HEK293T (cell line): ENCODE data around the gene DNASE1L1.

Source experiments
- ARNT ChIP-seq: fragments of 450-650 bp; IDR thresholded peaks from 2 replicates; pipeline ENCODE4 v1.6.1; 2017; ENCODE audit warnings: mild to moderate bottlenecking
- BHLHE40 ChIP-seq: fragments of 450-650 bp; IDR thresholded peaks from 2 replicates; pipeline ENCODE4 v1.6.1; 2016; ENCODE audit warnings: mild to moderate bottlenecking, moderate library complexity, borderline replicate concordance
- CTBP1 ChIP-seq: fragments of 450-650 bp; IDR thresholded peaks from 2 replicates; pipeline ENCODE4 v1.6.1; 2016; ENCODE audit warnings: borderline replicate concordance
- ELF4 ChIP-seq: fragments of 450-650 bp; IDR thresholded peaks from 2 replicates; pipeline ENCODE4 v1.6.1; 2017; ENCODE audit warnings: antibody characterized with exemption
- FOXA1 ChIP-seq: fragments of 450-650 bp; IDR thresholded peaks from 2 replicates; pipeline ENCODE4 v1.6.1; 2016; ENCODE audit warnings: mild to moderate bottlenecking
- FOXM1 ChIP-seq: fragments of 450-650 bp; IDR thresholded peaks from 2 replicates; pipeline ENCODE4 v1.6.1; 2017; ENCODE audit warnings: mild to moderate bottlenecking, borderline replicate concordance
- HDGF ChIP-seq: fragments of 450-650 bp; IDR thresholded peaks from 2 replicates; pipeline ENCODE4 v1.6.1; 2017; ENCODE audit warnings: antibody characterized with exemption, borderline replicate concordance
- L3MBTL2 ChIP-seq: fragments of 450-650 bp; conservative IDR thresholded peaks from 2 replicates; pipeline ENCODE4 v1.6.1; 2016; ENCODE audit warnings: mild to moderate bottlenecking
- NFRKB ChIP-seq: fragments of 450-650 bp; IDR thresholded peaks from 2 replicates; pipeline ENCODE4 v1.6.1; 2016; ENCODE audit warnings: mild to moderate bottlenecking, moderate library complexity
- PKNOX1 ChIP-seq: fragments of 450-650 bp; IDR thresholded peaks from 2 replicates; pipeline ENCODE4 v1.6.1; 2016
- SP1 ChIP-seq: fragments of 450-650 bp; IDR thresholded peaks from 2 replicates; pipeline ENCODE4 v1.6.1; 2017
- SUZ12 ChIP-seq: fragments of 450-650 bp; IDR thresholded peaks from 2 replicates; pipeline ENCODE4 v1.6.1; 2016; ENCODE audit warnings: mild to moderate bottlenecking
- TARDBP ChIP-seq: fragments of 450-650 bp; IDR thresholded peaks from 2 replicates; pipeline ENCODE4 v1.6.1; 2016

- TF ChIP-seq BHLHE40 (no peak), ARNT (no peak), FOXM1 (no peak), SP1 (no peak), ELF4 (no peak), NFRKB (no peak), L3MBTL2 (no peak), PKNOX1 (no peak), TARDBP (no peak), FOXA1 (no peak), HDGF (no peak), CTBP1 (no peak), SUZ12 (no peak)
Observed at GRCh38 chrX:154403192-154403591, 5.9 kb downstream of the DNASE1L1 start.
